Liver (tissue), 3 donors: ENCODE results near the gene RSPH6A.

Experiments
- NR2F2 ChIP-seq: IDR thresholded peaks from 2 replicates; pipeline ENCODE4 v1.6.1; 2016; ENCODE audit warnings: antibody characterized with exemption
- RXRA ChIP-seq, 2 donors: IDR thresholded peaks; 2 replicates each; pipeline ENCODE4 v1.6.1; 2017 to 2018; ENCODE audit warnings: antibody characterized with exemption in 2 of 2, mild to moderate bottlenecking in 1 of 2
- SP1 ChIP-seq: IDR thresholded peaks from 2 replicates; pipeline ENCODE4 v1.6.1; 2018; ENCODE audit warnings: antibody characterized with exemption, mild to moderate bottlenecking
- TF ChIP-seq, protein P1 (sequence below): fragments of 150-350 bp; IDR thresholded peaks from 2 replicates; pipeline ENCODE4 v1.5.1; 2017; ENCODE audit warnings: improper control_type of control experiment, low read depth, low read length; ENCODE audit not compliant: missing input control
- TF ChIP-seq, protein P2 (sequence below): IDR thresholded peaks from 2 replicates; pipeline ENCODE4 v1.6.1; 2016; ENCODE audit warnings: antibody characterized with exemption
- TF ChIP-seq, protein P3 (sequence below): IDR thresholded peaks from 2 replicates; pipeline ENCODE4 v1.6.1; 2016; ENCODE audit warnings: antibody characterized with exemption
- TF ChIP-seq, protein P4 (sequence below): IDR thresholded peaks from 2 replicates; pipeline ENCODE4 v1.6.1; 2016; ENCODE audit warnings: antibody characterized with exemption, mild to moderate bottlenecking
- TF ChIP-seq, protein P5 (sequence below): IDR thresholded peaks from 2 replicates; pipeline ENCODE4 v1.6.1; 2016; ENCODE audit warnings: antibody characterized with exemption
- donor health status: healthy.
- donor health status: healthy.

DNA sequence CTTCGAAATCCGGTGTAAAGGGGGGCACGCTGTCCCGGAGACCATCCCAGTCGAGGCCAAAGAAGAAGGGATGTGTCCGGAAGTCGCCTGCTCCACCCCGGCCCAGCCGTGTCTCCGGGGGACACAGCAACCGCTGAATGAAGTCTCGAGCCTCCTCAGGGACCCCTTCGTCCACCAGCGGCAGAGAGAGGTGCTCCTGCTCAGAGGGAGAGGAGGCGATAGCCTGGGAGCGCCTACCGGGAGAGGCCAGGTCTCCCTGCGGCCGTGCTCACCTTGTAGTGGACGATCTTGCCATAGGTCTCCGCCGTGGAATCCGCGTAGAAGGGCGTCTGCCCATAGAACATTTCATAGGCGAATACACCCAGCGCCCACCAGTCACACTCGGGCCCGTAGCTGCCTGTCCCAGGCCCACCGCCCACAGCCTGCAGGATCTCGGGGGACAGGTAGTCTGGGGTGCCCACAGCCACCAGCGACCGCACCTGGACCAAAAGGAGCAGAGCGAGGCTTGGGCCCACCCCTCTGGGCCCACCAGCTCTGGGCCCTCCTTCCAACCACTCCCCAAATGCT is 37.6 kb downstream of the RSPH6A start:
- TF ChIP-seq SP1, result no peak
- TF ChIP-seq, protein P1, sequence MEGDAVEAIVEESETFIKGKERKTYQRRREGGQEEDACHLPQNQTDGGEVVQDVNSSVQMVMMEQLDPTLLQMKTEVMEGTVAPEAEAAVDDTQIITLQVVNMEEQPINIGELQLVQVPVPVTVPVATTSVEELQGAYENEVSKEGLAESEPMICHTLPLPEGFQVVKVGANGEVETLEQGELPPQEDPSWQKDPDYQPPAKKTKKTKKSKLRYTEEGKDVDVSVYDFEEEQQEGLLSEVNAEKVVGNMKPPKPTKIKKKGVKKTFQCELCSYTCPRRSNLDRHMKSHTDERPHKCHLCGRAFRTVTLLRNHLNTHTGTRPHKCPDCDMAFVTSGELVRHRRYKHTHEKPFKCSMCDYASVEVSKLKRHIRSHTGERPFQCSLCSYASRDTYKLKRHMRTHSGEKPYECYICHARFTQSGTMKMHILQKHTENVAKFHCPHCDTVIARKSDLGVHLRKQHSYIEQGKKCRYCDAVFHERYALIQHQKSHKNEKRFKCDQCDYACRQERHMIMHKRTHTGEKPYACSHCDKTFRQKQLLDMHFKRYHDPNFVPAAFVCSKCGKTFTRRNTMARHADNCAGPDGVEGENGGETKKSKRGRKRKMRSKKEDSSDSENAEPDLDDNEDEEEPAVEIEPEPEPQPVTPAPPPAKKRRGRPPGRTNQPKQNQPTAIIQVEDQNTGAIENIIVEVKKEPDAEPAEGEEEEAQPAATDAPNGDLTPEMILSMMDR, result no peak
- TF ChIP-seq, protein P2, sequence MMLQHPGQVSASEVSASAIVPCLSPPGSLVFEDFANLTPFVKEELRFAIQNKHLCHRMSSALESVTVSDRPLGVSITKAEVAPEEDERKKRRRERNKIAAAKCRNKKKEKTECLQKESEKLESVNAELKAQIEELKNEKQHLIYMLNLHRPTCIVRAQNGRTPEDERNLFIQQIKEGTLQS, result no peak
- TF ChIP-seq, protein P3, sequence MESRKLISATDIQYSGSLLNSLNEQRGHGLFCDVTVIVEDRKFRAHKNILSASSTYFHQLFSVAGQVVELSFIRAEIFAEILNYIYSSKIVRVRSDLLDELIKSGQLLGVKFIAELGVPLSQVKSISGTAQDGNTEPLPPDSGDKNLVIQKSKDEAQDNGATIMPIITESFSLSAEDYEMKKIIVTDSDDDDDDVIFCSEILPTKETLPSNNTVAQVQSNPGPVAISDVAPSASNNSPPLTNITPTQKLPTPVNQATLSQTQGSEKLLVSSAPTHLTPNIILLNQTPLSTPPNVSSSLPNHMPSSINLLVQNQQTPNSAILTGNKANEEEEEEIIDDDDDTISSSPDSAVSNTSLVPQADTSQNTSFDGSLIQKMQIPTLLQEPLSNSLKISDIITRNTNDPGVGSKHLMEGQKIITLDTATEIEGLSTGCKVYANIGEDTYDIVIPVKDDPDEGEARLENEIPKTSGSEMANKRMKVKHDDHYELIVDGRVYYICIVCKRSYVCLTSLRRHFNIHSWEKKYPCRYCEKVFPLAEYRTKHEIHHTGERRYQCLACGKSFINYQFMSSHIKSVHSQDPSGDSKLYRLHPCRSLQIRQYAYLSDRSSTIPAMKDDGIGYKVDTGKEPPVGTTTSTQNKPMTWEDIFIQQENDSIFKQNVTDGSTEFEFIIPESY, result no peak
- TF ChIP-seq RXRA (IDR thresholded peaks at IDR 0.05), result no peak
- TF ChIP-seq, protein P4, sequence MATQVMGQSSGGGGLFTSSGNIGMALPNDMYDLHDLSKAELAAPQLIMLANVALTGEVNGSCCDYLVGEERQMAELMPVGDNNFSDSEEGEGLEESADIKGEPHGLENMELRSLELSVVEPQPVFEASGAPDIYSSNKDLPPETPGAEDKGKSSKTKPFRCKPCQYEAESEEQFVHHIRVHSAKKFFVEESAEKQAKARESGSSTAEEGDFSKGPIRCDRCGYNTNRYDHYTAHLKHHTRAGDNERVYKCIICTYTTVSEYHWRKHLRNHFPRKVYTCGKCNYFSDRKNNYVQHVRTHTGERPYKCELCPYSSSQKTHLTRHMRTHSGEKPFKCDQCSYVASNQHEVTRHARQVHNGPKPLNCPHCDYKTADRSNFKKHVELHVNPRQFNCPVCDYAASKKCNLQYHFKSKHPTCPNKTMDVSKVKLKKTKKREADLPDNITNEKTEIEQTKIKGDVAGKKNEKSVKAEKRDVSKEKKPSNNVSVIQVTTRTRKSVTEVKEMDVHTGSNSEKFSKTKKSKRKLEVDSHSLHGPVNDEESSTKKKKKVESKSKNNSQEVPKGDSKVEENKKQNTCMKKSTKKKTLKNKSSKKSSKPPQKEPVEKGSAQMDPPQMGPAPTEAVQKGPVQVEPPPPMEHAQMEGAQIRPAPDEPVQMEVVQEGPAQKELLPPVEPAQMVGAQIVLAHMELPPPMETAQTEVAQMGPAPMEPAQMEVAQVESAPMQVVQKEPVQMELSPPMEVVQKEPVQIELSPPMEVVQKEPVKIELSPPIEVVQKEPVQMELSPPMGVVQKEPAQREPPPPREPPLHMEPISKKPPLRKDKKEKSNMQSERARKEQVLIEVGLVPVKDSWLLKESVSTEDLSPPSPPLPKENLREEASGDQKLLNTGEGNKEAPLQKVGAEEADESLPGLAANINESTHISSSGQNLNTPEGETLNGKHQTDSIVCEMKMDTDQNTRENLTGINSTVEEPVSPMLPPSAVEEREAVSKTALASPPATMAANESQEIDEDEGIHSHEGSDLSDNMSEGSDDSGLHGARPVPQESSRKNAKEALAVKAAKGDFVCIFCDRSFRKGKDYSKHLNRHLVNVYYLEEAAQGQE, result no peak
- TF ChIP-seq, protein P5, sequence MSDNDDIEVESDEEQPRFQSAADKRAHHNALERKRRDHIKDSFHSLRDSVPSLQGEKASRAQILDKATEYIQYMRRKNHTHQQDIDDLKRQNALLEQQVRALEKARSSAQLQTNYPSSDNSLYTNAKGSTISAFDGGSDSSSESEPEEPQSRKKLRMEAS, result no peak
- no peak for TF ChIP-seq NR2F2
